H9 (cell line): ENCODE results near the gene GNPAT. TPM values are rescaled to one million over a fixed set of nuclear protein-coding genes. Genes with fewer than 3 reads are reported as not detected.

ENCODE experiments used
- DNase-seq: peaks from one replicate; pipeline ENCODE4 v3.0.0-alpha.2; 2017
- H2AFZ ChIP-seq: one replicate; pipeline ENCODE4 v1.6.1; 2013; ENCODE audit warnings: mild to moderate bottlenecking, low read length, control low read depth, moderate library complexity
- H2AK5ac ChIP-seq: 2 replicates; pipeline ENCODE4 v1.6.1; 2013; ENCODE audit warnings: low read length, control low read depth, mixed read lengths; ENCODE audit not compliant: insufficient read length
- H2BK120ac ChIP-seq: one replicate; pipeline ENCODE4 v1.6.1; 2013; ENCODE audit warnings: low read depth, mild to moderate bottlenecking, low read length, control low read depth, inconsistent platforms; ENCODE audit not compliant: poor library complexity, severe bottlenecking
- H2BK12ac ChIP-seq: 2 replicates; pipeline ENCODE4 v1.6.1; 2013; ENCODE audit warnings: low read length, control low read depth, mixed read lengths, low read depth; ENCODE audit not compliant: insufficient read length
- H2BK15ac ChIP-seq: 2 replicates; pipeline ENCODE4 v1.6.1; 2013; ENCODE audit warnings: low read depth, low read length, control low read depth
- H2BK20ac ChIP-seq: one replicate; pipeline ENCODE4 v1.6.1; 2013; ENCODE audit warnings: low read depth, mild to moderate bottlenecking, low read length, control low read depth, inconsistent platforms; ENCODE audit not compliant: poor library complexity, severe bottlenecking
- H2BK5ac ChIP-seq: 2 replicates; pipeline ENCODE4 v1.6.1; 2013; ENCODE audit warnings: low read length, control low read depth, mixed read lengths; ENCODE audit not compliant: insufficient read length
- H3K14ac ChIP-seq: 2 replicates; pipeline ENCODE4 v1.6.1; 2013; ENCODE audit warnings: low read length, control low read depth; ENCODE audit not compliant: insufficient read depth
- H3K18ac ChIP-seq: 2 replicates; pipeline ENCODE4 v1.6.1; 2013; ENCODE audit warnings: low read depth, mild to moderate bottlenecking, mixed read lengths, low read length, control low read depth; ENCODE audit not compliant: insufficient read length
- H3K23ac ChIP-seq: 2 replicates; pipeline ENCODE4 v1.6.1; 2013; ENCODE audit warnings: low read length, control low read depth, mixed read lengths, low read depth; ENCODE audit not compliant: insufficient read length
- H3K23me2 ChIP-seq: 2 replicates; pipeline ENCODE4 v1.6.1; 2013; ENCODE audit warnings: low read depth, mild to moderate bottlenecking, mixed read lengths, low read length, control low read depth; ENCODE audit not compliant: insufficient read length, poor library complexity, severe bottlenecking
- H3K27ac ChIP-seq: 2 replicates; pipeline ENCODE4 v1.5.1; 2013; ENCODE audit warnings: low read length, control low read depth, mixed read lengths, low read depth; ENCODE audit not compliant: insufficient read length
- H3K27me3 ChIP-seq: 2 replicates; pipeline ENCODE4 v1.6.1; 2013; ENCODE audit warnings: low read length, control low read depth, inconsistent platforms; ENCODE audit not compliant: insufficient read depth
- H3K4ac ChIP-seq: 2 replicates; pipeline ENCODE4 v1.6.1; 2013; ENCODE audit warnings: low read depth, mild to moderate bottlenecking, control low read depth, inconsistent platforms, low read length, moderate library complexity
- H3K4me1 ChIP-seq: 2 replicates; pipeline ENCODE4 v1.6.1; 2013; ENCODE audit warnings: low read length, control low read depth, inconsistent platforms; ENCODE audit not compliant: insufficient read depth
- H3K4me2 ChIP-seq: 2 replicates; pipeline ENCODE4 v1.6.1; 2013; ENCODE audit warnings: low read length, control low read depth, mixed read lengths; ENCODE audit not compliant: insufficient read length, insufficient read depth
- H3K56ac ChIP-seq: 2 replicates; pipeline ENCODE4 v1.6.1; 2013; ENCODE audit warnings: low read depth, mild to moderate bottlenecking, mixed read lengths, low read length, control low read depth; ENCODE audit not compliant: insufficient read length
- H3K79me1 ChIP-seq: 2 replicates; pipeline ENCODE4 v1.6.1; 2013; ENCODE audit warnings: low read depth, mild to moderate bottlenecking, moderate library complexity, low read length, control low read depth, inconsistent platforms; ENCODE audit not compliant: insufficient read depth, poor library complexity, severe bottlenecking
- H3K79me2 ChIP-seq: 2 replicates; pipeline ENCODE4 v1.6.1; 2013; ENCODE audit warnings: low read length, control low read depth, inconsistent platforms; ENCODE audit not compliant: insufficient read depth
- H3K9ac ChIP-seq: 2 replicates; pipeline ENCODE4 v1.6.1; 2013; ENCODE audit warnings: low read length, control low read depth, mixed read lengths; ENCODE audit not compliant: insufficient read length; ENCODE audit errors: extremely low read depth
- H3K9me3 ChIP-seq: one replicate; pipeline ENCODE4 v1.6.1; 2013; ENCODE audit warnings: low read depth, low read length, inconsistent platforms; ENCODE audit not compliant: control insufficient read depth
- H3T11ph ChIP-seq: one replicate; pipeline ENCODE4 v1.6.1; 2013; ENCODE audit warnings: mild to moderate bottlenecking, low read length, control low read depth, inconsistent platforms
- H4K20me1 ChIP-seq: one replicate; pipeline ENCODE4 v1.6.1; 2013; ENCODE audit not compliant: control insufficient read depth, insufficient read length, insufficient read depth
- H4K5ac ChIP-seq: 2 replicates; pipeline ENCODE4 v1.6.1; 2013; ENCODE audit warnings: low read depth, mild to moderate bottlenecking, mixed read lengths, low read length, control low read depth; ENCODE audit not compliant: insufficient read length
- H4K8ac ChIP-seq: replicated peaks from 2 replicates; pipeline ENCODE4 v1.6.1; 2013; ENCODE audit warnings: low read length, control low read depth, mixed read lengths, low read depth; ENCODE audit not compliant: insufficient read length
- H4K91ac ChIP-seq: 2 replicates; pipeline ENCODE4 v1.6.1; 2013; ENCODE audit warnings: low read depth, mild to moderate bottlenecking, moderate library complexity, mixed read lengths, low read length, control low read depth; ENCODE audit not compliant: insufficient read length
- H3K27ac Mint-ChIP-seq, 3 experiments: 2 replicates in 2 of 3; 3 replicates in 1 of 3; pipeline ENCODE4 v1.8.0; 2020 to 2021; ENCODE audit warnings: mixed read lengths in 3 of 3, mild to moderate bottlenecking in 1 of 3, moderate library complexity in 1 of 3
- H3K27me3 Mint-ChIP-seq: 2 replicates; pipeline ENCODE4 v1.8.0; 2021; ENCODE audit warnings: low read depth, mild to moderate bottlenecking, moderate library complexity, mixed read lengths
- H3K36me3 Mint-ChIP-seq, 3 experiments: 2 replicates in 2 of 3; 3 replicates in 1 of 3; pipeline ENCODE4 v1.8.0; 2020 to 2021; ENCODE audit warnings: low read depth in 3 of 3, mixed read lengths in 3 of 3; ENCODE audit not compliant: insufficient read depth in 1 of 3
- H3K4me1 Mint-ChIP-seq, 2 experiments: 2 replicates each; pipeline ENCODE4 v1.8.0; 2020; ENCODE audit warnings: mixed read lengths in 2 of 2
- H3K4me3 Mint-ChIP-seq, 2 experiments: 2 replicates in 1 of 2; 3 replicates in 1 of 2; pipeline ENCODE4 v1.8.0; 2020 to 2021; ENCODE audit warnings: mild to moderate bottlenecking in 2 of 2, mixed read lengths in 2 of 2, moderate library complexity in 1 of 2
- H3K9me3 Mint-ChIP-seq, 2 experiments: 2 replicates in 1 of 2; 3 replicates in 1 of 2; pipeline ENCODE4 v1.8.0; 2020; ENCODE audit warnings: mild to moderate bottlenecking in 2 of 2, mixed read lengths in 2 of 2, moderate library complexity in 1 of 2
- WGBS: extraction: QIAGEN DNeasy Blood & Tissue Kit; methylation state at CpG from one replicate; pipeline ENCODE4 v1.1.7; 2013; ENCODE audit warnings: missing lambda C conversion rate, low lambda C conversion rate, mixed read lengths; ENCODE audit not compliant: insufficient read length; ENCODE audit errors: extremely low coverage; 5-methylcytosine and 5-hydroxymethylcytosine counted together
- total RNA-seq: library from RNA; stranded (reverse); gene quantifications from 2 replicates; pipeline ENCODE4 v1.2.1, GENCODE V29; 2021
- TF ChIP-seq, protein P1 (sequence below): fragments of 200-600 bp; sonication (generic); conservative IDR thresholded peaks from 3 replicates; pipeline ENCODE4 v1.8.0; 2021; ENCODE audit warnings: antibody characterized with exemption, mild to moderate bottlenecking

GNPAT gene
- total RNA-seq, 1 experiment from 2014 or later = 38.1 TPM

- Histone ChIP-seq H3K4ac (no peak overlapping the region), H3K9me3 (no peaks in the 10 kb centered on the region), H3K79me1 (no peaks in the 10 kb centered on the region), H2BK5ac (no peak overlapping the region), H3T11ph (no peak overlapping the region), H4K91ac (no peak overlapping the region), H3K9ac (no peak overlapping the region), H3K4me1 (no peaks in the 10 kb centered on the region), H3K27ac (no peak overlapping the region), H2BK120ac (no peak overlapping the region), H3K18ac (no peak overlapping the region), H3K23ac (no peak overlapping the region), H3K79me2 (no peaks in the 10 kb centered on the region), H4K8ac (no peak overlapping the region), H3K56ac (no peak overlapping the region), H2AFZ (no peak overlapping the region), H4K5ac (no peak overlapping the region), H2BK15ac (no peak overlapping the region), H3K23me2 (no peaks in the 10 kb centered on the region), H2AK5ac (no peak overlapping the region), H3K27me3 (no peaks in the 10 kb centered on the region; the same call in 1 of the 2 replicates), H3K14ac (no peak overlapping the region), H2BK12ac (no peak overlapping the region), H4K20me1 (no peaks in the 10 kb centered on the region), H3K4me2 (no peak overlapping the region), H2BK20ac (no peak overlapping the region)
- WGBS = no CpG with 5 or more reads among the region's 2 CpGs
- Mint-ChIP-seq H3K27me3 (peaks cover 99% of the 10 kb centered on the region), H3K9me3 (peaks cover 6 to 7% of the 10 kb centered on the region in 2 experiments; a peak in 4 of 5 replicates), H3K4me3 (no peak overlapping the region), H3K4me1 (peaks cover 5 to 8% of the 10 kb centered on the region in 2 experiments), H3K27ac (no peak overlapping the region), H3K36me3 (peaks cover 0 to 6% (median 0%) of the 10 kb centered on the region in 3 experiments; a peak in 2 of 7 replicates)
- TF ChIP-seq, protein P1, sequence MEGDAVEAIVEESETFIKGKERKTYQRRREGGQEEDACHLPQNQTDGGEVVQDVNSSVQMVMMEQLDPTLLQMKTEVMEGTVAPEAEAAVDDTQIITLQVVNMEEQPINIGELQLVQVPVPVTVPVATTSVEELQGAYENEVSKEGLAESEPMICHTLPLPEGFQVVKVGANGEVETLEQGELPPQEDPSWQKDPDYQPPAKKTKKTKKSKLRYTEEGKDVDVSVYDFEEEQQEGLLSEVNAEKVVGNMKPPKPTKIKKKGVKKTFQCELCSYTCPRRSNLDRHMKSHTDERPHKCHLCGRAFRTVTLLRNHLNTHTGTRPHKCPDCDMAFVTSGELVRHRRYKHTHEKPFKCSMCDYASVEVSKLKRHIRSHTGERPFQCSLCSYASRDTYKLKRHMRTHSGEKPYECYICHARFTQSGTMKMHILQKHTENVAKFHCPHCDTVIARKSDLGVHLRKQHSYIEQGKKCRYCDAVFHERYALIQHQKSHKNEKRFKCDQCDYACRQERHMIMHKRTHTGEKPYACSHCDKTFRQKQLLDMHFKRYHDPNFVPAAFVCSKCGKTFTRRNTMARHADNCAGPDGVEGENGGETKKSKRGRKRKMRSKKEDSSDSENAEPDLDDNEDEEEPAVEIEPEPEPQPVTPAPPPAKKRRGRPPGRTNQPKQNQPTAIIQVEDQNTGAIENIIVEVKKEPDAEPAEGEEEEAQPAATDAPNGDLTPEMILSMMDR = no peak
- DNase-seq = no peak
Observed at GRCh38 chr1:231194476-231194842, 46.6 kb upstream of the GNPAT start.
